HG02798 (cell line): ENCODE measurements around the gene RPL38.

Experiments used
- ATAC-seq: cut with Tn5 transposase; IDR thresholded peaks from one replicate; pipeline ENCODE4 v1.9.1; 2021; ENCODE audit warnings: mild to moderate bottlenecking; ENCODE audit not compliant: unreplicated experiment, poor library complexity

RPL38 gene

GRCh38 chr17:74203439-74204240 is at the start of gene RPL38:
TSS of gene RPL38 (plus strand) at chr17:74203678. CDS start at chr17:74203956, 278 bp downstream.
- peak; percentile 77 for ATAC-seq

GRCh38 chr17:74153821-74154430 is 49.6 kb upstream of the RPL38 start:
- ATAC-seq = no peak

GRCh38 chr17:74156878-74157277 is 46.6 kb upstream of the RPL38 start:
- ATAC-seq = no peak

GRCh38 chr17:74157366-74157765 is 46.1 kb upstream of the RPL38 start:
- no peak for ATAC-seq

- no peak for ATAC-seq
Observed at GRCh38 chr17:74158761-74159160, 44.7 kb upstream of the RPL38 start.

- ATAC-seq = no peak
Observed at GRCh38 chr17:74159226-74159840, 44.1 kb upstream of the RPL38 start.

GRCh38 chr17:74160656-74161502 is 42.6 kb upstream of the RPL38 start:
- no peak for ATAC-seq

GRCh38 chr17:74161503-74161875 is 42.0 kb upstream of the RPL38 start:
- ATAC-seq = no peak

- no peak for ATAC-seq
Observed at GRCh38 chr17:74163271-74163821, 40.1 kb upstream of the RPL38 start.

- no peak for ATAC-seq
Observed at GRCh38 chr17:74163836-74164235, 39.6 kb upstream of the RPL38 start.

- ATAC-seq = no peak
Observed at GRCh38 chr17:74164446-74165045, 38.9 kb upstream of the RPL38 start.

- ATAC-seq = no peak
Observed at GRCh38 chr17:74165797-74166365, 37.6 kb upstream of the RPL38 start.

- no peak for ATAC-seq
Observed at GRCh38 chr17:74170924-74171323, 32.6 kb upstream of the RPL38 start.

- no peak for ATAC-seq
Observed at GRCh38 chr17:74172700-74173099, 30.8 kb upstream of the RPL38 start.

GRCh38 chr17:74176546-74177001 is 26.9 kb upstream of the RPL38 start:
- ATAC-seq = no peak

GRCh38 chr17:74177018-74177450 is 26.4 kb upstream of the RPL38 start:
- no peak for ATAC-seq

GRCh38 chr17:74179576-74179975 is 23.9 kb upstream of the RPL38 start:
- no peak for ATAC-seq

GRCh38 chr17:74180336-74180735 is 23.1 kb upstream of the RPL38 start:
- ATAC-seq = no peak

GRCh38 chr17:74181341-74181740 is 22.1 kb upstream of the RPL38 start:
- ATAC-seq = no peak
